Ammon's horn (tissue), 1 donor: ENCODE results near the gene COG1.

Experiments used
- DNase-seq: peaks from one replicate; pipeline ENCODE4 v3.0.0-alpha.2; 2016; ENCODE audit warnings: low spot score

COG1 gene

GRCh38 chr17:73198930-73199260 lies 6.0 kb downstream of the COG1 start:
- DNase-seq: no peak

- DNase-seq: no peak
These were observed 7.0 kb downstream of the COG1 start for GRCh38 chr17:73199751-73200317.

GRCh38 chr17:73200476-73200875 lies 7.6 kb downstream of the COG1 start:
- no peak for DNase-seq

- no peak for DNase-seq
These were observed 8.6 kb downstream of the COG1 start for GRCh38 chr17:73201215-73202069.

GRCh38 chr17:73203135-73203787 lies 10.4 kb downstream of the COG1 start:
- DNase-seq: no peak

- DNase-seq: no peak
These were observed 11.1 kb downstream of the COG1 start for GRCh38 chr17:73203788-73204479.

- DNase-seq: no peak
These were observed 12.7 kb downstream of the COG1 start for GRCh38 chr17:73205459-73205961.

GRCh38 chr17:73208139-73208827 lies 15.4 kb downstream of the COG1 start:
- DNase-seq: no peak

- no peak for DNase-seq
These were observed 16.6 kb downstream of the COG1 start for GRCh38 chr17:73209436-73209835.

- DNase-seq: no peak
These were observed 17.3 kb downstream of the COG1 start for GRCh38 chr17:73210002-73210678.

GRCh38 chr17:73211745-73212144 lies 18.9 kb downstream of the COG1 start:
- no peak for DNase-seq

- no peak for DNase-seq
These were observed 21.2 kb downstream of the COG1 start for GRCh38 chr17:73214008-73214407.

- DNase-seq: no peak
These were observed 22.0 kb downstream of the COG1 start for GRCh38 chr17:73214851-73215250.

GRCh38 chr17:73215447-73215846 lies 22.6 kb downstream of the COG1 start:
- no peak for DNase-seq

GRCh38 chr17:73223626-73224230 lies 30.9 kb downstream of the COG1 start:
- no peak for DNase-seq

- DNase-seq: no peak
These were observed 31.4 kb downstream of the COG1 start for GRCh38 chr17:73224237-73224636.

- DNase-seq: no peak
These were observed 31.9 kb downstream of the COG1 start for GRCh38 chr17:73224663-73225305.

- DNase-seq: no peak
These were observed 33.8 kb downstream of the COG1 start for GRCh38 chr17:73226556-73227172.

GRCh38 chr17:73227379-73227778 lies 34.5 kb downstream of the COG1 start:
- no peak for DNase-seq

- DNase-seq: no peak
These were observed 35.1 kb downstream of the COG1 start for GRCh38 chr17:73227944-73228343.
